Loucy (cell line): ENCODE measurements around the gene VIPR2.

Experiments
- H2AFZ ChIP-seq: fragments of 200-600 bp; sonication (generic); 2 replicates; pipeline ENCODE4 v1.6.0; 2016; ENCODE audit warnings: antibody characterized with exemption, mild to moderate bottlenecking, low read length, moderate library complexity
- H3F3A ChIP-seq: fragments of 200-600 bp; 2 replicates; pipeline ENCODE4 v1.6.0; 2016; ENCODE audit warnings: antibody characterized with exemption, low read depth, mild to moderate bottlenecking
- H3K27me3 ChIP-seq: fragments of 200-600 bp; sonication (generic); 2 replicates; pipeline ENCODE4 v1.6.1; 2014; ENCODE audit warnings: low read length, mild to moderate bottlenecking; ENCODE audit not compliant: insufficient read depth, poor library complexity, severe bottlenecking
- H3K36me3 ChIP-seq: fragments of 200-600 bp; sonication (generic); 2 replicates; pipeline ENCODE4 v1.6.1; 2016; ENCODE audit warnings: low read length; ENCODE audit not compliant: insufficient read depth
- H3K4me1 ChIP-seq: fragments of 200-600 bp; sonication (generic); 2 replicates; pipeline ENCODE4 v1.5.1; 2014; ENCODE audit warnings: low read length, mild to moderate bottlenecking; ENCODE audit not compliant: insufficient read depth, poor library complexity, severe bottlenecking
- H3K4me2 ChIP-seq: fragments of 200-600 bp; sonication (generic); 2 replicates; pipeline ENCODE4 v1.6.0; 2014; ENCODE audit warnings: antibody characterized with exemption, low read length, low read depth, mild to moderate bottlenecking; ENCODE audit not compliant: poor library complexity, severe bottlenecking
- H3K4me3 ChIP-seq: fragments of 200-600 bp; sonication (generic); 2 replicates; pipeline ENCODE4 v1.5.1; 2014; ENCODE audit warnings: low read length, mild to moderate bottlenecking, mixed read lengths; ENCODE audit not compliant: poor library complexity, severe bottlenecking
- H3K79me2 ChIP-seq: fragments of 200-600 bp; sonication (generic); 2 replicates; pipeline ENCODE4 v1.6.1; 2014; ENCODE audit warnings: low read length; ENCODE audit not compliant: insufficient read depth
- H3K9ac ChIP-seq: fragments of 200-600 bp; sonication (generic); 2 replicates; pipeline ENCODE4 v1.6.0; 2014; ENCODE audit warnings: mild to moderate bottlenecking, low read depth, low read length, moderate library complexity; ENCODE audit not compliant: poor library complexity, severe bottlenecking
- H3K9me2 ChIP-seq: fragments of 200-600 bp; sonication (generic); replicated peaks from 2 replicates; pipeline ENCODE4 v1.6.1; 2016; ENCODE audit warnings: low read depth, low read length, mixed read lengths
- H3K9me3 ChIP-seq: fragments of 200-600 bp; sonication (generic); 2 replicates; pipeline ENCODE4 v1.6.1; 2014; ENCODE audit warnings: mild to moderate bottlenecking, antibody characterized with exemption, low read length, low read depth; ENCODE audit not compliant: insufficient read depth
- H4K20me1 ChIP-seq: fragments of 200-600 bp; sonication (generic); 2 replicates; pipeline ENCODE4 v1.6.0; 2014; ENCODE audit warnings: antibody characterized with exemption, low read length, mild to moderate bottlenecking; ENCODE audit not compliant: insufficient read depth, poor library complexity, severe bottlenecking
- EZH2phosphoT487 ChIP-seq: fragments of 200-600 bp; IDR thresholded peaks from 2 replicates; pipeline ENCODE4 v1.6.1; 2018; ENCODE audit warnings: antibody characterized with exemption, mild to moderate bottlenecking, moderate library complexity, borderline replicate concordance
- TF ChIP-seq, protein P1 (sequence below): fragments of 200-600 bp; sonication (generic); conservative IDR thresholded peaks from 2 replicates; pipeline ENCODE4 v1.5.1; 2014; ENCODE audit warnings: mild to moderate bottlenecking, antibody characterized with exemption, low read length

VIPR2 gene

GRCh38 chr7:158997471-158997870 is 147.2 kb downstream of the VIPR2 start:
- Histone ChIP-seq H3K4me1 (no peaks in the 10 kb centered on the region), H3K9me2 (no peaks in the 10 kb centered on the region), H3K9me3 (peaks cover 29% of the 10 kb centered on the region; the same call in 1 of the 2 replicates), H3K9ac (no peak overlapping the region), H3K79me2 (no peaks in the 10 kb centered on the region), H3K4me3 (no peak overlapping the region), H3F3A (no peaks in the 10 kb centered on the region), H3K36me3 (no peaks in the 10 kb centered on the region), H3K4me2 (no peak overlapping the region), H2AFZ (no peak overlapping the region), H3K27me3 (no peaks in the 10 kb centered on the region), H4K20me1 (no peaks in the 10 kb centered on the region)
- no peak for TF ChIP-seq EZH2phosphoT487
- TF ChIP-seq, protein P1, sequence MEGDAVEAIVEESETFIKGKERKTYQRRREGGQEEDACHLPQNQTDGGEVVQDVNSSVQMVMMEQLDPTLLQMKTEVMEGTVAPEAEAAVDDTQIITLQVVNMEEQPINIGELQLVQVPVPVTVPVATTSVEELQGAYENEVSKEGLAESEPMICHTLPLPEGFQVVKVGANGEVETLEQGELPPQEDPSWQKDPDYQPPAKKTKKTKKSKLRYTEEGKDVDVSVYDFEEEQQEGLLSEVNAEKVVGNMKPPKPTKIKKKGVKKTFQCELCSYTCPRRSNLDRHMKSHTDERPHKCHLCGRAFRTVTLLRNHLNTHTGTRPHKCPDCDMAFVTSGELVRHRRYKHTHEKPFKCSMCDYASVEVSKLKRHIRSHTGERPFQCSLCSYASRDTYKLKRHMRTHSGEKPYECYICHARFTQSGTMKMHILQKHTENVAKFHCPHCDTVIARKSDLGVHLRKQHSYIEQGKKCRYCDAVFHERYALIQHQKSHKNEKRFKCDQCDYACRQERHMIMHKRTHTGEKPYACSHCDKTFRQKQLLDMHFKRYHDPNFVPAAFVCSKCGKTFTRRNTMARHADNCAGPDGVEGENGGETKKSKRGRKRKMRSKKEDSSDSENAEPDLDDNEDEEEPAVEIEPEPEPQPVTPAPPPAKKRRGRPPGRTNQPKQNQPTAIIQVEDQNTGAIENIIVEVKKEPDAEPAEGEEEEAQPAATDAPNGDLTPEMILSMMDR: no peak

DNA sequence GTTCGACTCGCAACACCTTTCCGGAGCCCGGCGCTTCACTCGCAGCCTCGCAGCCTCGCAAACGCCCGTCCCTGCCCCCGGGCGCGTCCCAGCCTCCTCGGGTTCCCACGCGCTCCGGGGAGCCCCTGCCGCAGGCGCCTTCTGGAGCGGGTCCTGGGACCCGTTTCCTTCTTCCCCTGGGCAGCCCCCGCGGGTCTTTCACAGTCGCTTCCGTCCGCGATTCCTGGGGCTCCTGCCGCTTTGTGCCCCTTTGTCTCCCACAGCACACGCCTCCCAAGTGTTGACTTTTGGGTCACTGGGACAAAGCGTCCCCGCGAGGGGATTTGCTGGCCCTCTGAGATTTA is 147.6 kb downstream of the VIPR2 start:
- H3K4me3 ChIP-seq: no peak overlapping the region
- H3K9me3 ChIP-seq: peaks cover 26% of the 10 kb centered on the region; the same call in 1 of the 2 replicates
- H3F3A ChIP-seq: no peaks in the 10 kb centered on the region
- H3K9ac ChIP-seq: no peak overlapping the region
- H3K36me3 ChIP-seq: no peaks in the 10 kb centered on the region
- H3K4me2 ChIP-seq: no peak overlapping the region
- H3K4me1 ChIP-seq: no peaks in the 10 kb centered on the region
- no peaks in the 10 kb centered on the region for H3K79me2 ChIP-seq
- H3K9me2 ChIP-seq: no peaks in the 10 kb centered on the region
- no peaks in the 10 kb centered on the region for H4K20me1 ChIP-seq
- TF ChIP-seq EZH2phosphoT487: no peak
- TF ChIP-seq, protein P1: no peak
- no peak overlapping the region for H2AFZ ChIP-seq
- H3K27me3 ChIP-seq: no peaks in the 10 kb centered on the region

DNA sequence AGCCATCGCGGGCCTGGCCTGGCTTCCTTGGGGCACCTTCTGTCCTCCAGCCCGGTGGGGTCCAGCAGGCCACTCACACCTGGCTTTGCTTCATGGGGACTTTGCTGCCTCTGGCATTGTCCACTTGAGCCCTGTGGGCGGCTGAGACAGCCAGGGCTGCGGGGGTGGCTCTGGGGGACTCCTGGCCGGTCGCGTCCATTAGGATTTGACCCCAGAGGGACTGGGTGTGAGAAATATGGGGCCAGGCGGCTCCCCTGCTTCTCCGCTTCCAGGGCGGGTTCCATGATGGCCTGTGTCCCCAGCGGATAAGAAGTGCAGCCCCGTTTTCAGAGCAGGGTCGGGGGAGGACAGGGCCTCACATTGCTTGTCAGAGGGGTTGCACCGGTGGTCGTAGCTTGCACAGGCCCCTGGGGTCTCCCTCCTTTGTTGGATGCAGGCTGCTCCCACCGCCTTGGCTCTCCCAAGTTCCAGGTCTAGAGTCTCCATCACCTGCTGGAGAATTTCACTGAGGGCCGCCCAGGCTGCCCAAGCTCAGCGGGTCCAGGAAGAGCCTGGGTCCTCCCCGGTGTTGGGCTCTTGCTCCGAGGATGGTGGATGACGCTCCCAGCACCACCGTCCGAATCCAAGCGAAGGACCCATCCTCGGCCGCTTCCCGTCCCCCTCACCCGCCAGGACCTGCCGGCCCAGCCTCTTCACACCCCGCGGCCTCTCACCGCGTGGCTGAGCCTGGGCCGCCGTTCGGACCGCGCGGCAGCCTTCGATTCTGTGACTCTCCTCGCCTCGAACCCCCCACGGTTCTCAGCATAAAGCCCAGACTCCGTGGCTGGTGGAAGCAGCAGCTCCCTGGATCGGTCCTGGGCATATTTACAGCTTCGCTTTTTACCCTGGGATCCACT is 148.2 kb downstream of the VIPR2 start:
- Histone ChIP-seq H3K36me3 (no peaks in the 10 kb centered on the region), H2AFZ (no peak overlapping the region), H4K20me1 (no peaks in the 10 kb centered on the region), H3K9me2 (no peaks in the 10 kb centered on the region), H3K79me2 (no peaks in the 10 kb centered on the region), H3F3A (no peaks in the 10 kb centered on the region), H3K4me1 (no peaks in the 10 kb centered on the region), H3K9me3 (peaks cover 20% of the 10 kb centered on the region; the same call in 1 of the 2 replicates), H3K4me2 (no peak overlapping the region), H3K9ac (no peak overlapping the region), H3K27me3 (no peaks in the 10 kb centered on the region), H3K4me3 (no peak overlapping the region)
- no peak for TF ChIP-seq EZH2phosphoT487
- TF ChIP-seq, protein P1: no peak
